Activated CD4-positive, alpha-beta T cell treated with anti-CD3 and anti-CD28 coated beads for 4 hours (primary cell): ENCODE results near the gene PARD3B.

ENCODE experiments used
- DNase-seq, 2 donors: peaks; one replicate each; pipeline ENCODE4 v3.0.0-alpha.2; 2020

PARD3B gene

GRCh38 chr2:205086662-205087061 lies 541.4 kb downstream of the PARD3B start:
- DNase-seq, result no peak

- DNase-seq, result no peak
These were observed 542.6 kb downstream of the PARD3B start for GRCh38 chr2:205087862-205088261.

GRCh38 chr2:205089958-205090357 lies 544.7 kb downstream of the PARD3B start:
- no peak for DNase-seq

DNA sequence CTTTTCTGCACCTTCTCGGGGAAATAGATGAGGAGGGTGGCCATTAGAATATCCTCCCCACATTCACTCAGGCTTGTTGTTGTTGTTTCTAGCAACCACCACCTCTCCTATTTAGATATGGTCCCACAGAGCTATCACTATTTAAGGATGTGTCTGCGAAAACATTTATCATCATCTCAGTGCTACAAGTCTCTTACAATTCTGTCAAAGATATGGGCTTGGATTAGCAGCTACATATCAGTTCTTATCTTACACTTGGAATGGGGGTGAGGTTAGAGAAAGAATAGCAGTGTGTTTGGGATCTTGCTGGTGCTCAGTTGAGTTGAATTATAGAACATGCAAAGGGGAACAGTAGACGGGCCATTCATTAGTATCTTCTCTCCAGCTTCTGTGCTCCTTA lies 546.1 kb downstream of the PARD3B start:
- DNase-seq, result no peak

GRCh38 chr2:205094031-205094430 lies 548.8 kb downstream of the PARD3B start:
- DNase-seq, result no peak

DNA sequence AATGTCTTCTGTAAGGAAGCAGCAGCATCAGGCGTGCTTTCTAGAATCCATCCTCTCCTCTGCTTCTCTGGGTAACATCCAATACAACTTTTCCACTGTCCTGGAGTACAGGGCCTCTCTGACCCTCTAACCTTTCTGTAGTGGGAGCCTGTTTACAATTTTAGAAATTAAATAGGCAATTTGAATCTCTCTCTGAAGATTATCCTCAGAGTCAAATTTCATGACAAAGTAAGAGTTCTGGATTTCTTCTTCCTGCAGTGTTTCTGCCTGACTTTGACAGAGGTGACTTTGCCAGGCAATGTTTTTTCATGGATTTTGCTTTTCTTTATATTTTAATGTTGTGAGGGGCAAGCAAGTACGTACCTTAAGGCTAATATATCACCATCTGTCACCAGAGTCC lies 558.4 kb downstream of the PARD3B start:
- DNase-seq, result no peak

DNA sequence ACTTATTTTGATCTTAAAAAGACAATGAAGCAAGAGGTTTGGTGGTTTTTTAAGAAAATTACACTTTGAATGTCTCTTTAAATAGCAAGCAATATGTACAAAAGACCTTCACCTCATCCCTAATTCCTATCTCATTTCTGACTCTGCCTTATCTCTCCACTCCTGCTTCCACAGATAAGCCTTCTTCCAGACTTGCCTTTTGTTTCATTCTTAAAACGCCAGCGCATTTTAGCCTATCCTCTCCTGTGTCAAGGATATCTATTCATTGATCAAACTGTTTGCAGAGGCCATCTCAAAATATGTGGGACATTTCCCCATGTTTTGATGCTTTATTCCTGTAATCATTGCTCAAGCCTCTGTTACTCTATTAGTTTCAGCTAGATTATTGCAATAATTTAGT lies 562.5 kb downstream of the PARD3B start:
- DNase-seq, result no peak

DNA sequence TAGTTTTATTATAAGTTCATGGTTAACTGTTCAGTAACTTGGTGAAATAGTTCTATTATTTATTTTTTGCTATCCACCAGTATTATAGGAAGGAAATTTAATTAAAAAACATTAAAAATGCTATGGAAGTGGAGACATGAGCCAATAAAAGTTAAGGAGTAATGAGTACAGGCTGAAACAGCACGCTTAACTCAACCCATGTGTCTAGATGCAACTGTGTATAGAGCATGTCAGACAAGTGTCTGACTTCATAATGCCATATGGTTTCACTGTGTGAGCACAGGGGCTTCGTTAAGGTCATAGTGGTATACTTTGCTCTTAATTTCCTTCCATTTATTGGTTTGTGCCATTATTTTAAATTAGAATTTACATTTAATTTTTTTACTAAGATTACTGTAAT lies 570.2 kb downstream of the PARD3B start:
- DNase-seq, result no peak

DNA sequence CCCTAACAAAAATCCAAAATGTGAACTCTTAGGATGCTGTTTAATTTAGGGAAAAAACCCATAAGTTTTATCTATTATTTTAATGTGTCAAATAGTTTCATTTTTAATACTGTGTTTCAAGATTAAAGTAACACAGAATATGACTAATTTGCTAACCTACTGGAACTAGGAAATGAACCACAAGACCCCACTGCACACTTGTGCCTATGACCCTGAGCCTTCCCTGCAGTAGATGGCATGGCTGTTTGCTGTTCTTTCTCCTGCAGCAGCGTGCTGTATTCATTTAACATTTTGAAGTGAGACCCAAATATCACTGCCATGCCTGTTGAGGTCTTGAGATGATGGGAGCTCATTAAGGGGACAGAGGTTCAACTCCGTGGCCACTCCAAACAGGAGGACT lies 571.9 kb downstream of the PARD3B start:
- no peak for DNase-seq

GRCh38 chr2:205119136-205119535 lies 573.9 kb downstream of the PARD3B start:
- no peak for DNase-seq

DNA sequence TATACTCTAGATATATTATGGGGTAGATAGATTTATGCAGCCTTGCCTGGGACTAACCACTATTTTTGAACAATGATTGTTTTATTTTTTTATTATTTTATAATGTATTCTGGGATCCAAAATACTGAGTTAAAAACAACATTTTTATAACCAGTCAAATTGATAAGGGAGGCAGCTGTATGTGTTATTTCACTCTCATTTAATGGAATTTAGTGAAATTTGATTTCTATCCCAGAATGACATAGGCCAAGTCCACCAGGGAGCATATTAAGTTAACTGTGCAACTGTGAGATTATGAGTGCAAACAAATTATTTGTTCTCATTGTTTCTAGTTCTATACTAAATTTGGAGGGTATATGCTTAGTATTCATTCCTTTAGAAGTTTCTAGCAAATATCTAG lies 583.5 kb downstream of the PARD3B start:
- DNase-seq, result no peak

GRCh38 chr2:205129531-205129930 lies 584.3 kb downstream of the PARD3B start:
- DNase-seq, result no peak

DNA sequence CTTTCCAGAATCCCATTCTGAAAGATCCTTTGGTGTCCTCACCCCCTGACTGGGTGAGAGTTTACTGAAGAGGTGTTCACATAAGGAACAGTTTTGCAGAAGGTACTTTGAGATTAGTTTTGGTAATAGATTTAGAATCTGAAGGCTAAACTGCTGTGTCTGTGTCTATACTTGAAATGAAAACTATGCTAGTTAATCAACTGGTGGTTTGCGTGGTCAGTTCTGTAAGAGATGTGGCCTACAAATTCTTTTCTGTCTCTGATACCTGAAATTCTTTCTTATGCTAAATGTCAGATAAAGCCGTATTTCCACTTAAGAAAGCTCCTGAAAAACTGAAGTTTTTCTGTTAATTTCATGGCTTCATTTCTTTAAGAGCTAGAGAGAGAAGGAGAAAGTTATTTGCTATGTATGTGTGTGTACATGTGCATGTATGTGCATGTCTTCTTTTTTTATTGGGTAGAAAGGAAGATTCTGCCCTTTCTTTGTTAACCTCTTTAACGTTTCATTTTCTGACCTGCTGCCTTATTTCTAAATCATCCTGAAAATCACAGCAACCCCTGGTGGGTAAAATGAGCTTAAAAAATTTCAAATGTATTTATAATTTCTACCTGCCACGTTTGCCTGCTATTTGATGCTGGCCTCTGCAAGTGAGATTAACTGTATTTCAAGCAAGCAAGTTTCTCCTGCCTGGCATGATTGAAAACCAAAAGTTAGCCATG lies 585.0 kb downstream of the PARD3B start:
- no peak for DNase-seq

DNA sequence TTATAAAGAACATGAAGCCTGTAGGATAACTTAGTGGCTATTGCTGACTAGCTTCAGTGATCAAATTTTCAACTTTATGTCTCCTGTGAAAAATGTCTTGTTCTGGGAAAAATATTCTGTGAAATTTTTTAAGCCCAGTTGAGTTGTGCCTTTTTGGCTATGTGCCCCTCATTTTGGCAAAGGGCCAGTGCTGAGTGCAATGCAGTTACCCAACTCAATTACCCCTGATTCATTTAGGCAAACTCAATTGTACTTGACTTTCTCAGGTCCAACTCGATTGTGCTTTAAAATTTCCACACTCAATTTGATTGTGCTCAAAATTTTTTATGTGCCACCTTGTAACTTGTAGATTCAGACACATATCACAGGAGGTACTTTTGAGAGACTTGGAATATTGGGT lies 588.3 kb downstream of the PARD3B start:
- no peak for DNase-seq

GRCh38 chr2:205138735-205139134 lies 593.5 kb downstream of the PARD3B start:
- DNase-seq, result no peak

GRCh38 chr2:205139822-205140463 lies 594.7 kb downstream of the PARD3B start:
- no peak for DNase-seq

- DNase-seq, result no peak
These were observed 596.1 kb downstream of the PARD3B start for GRCh38 chr2:205141381-205141780.

GRCh38 chr2:205145888-205146287 lies 600.6 kb downstream of the PARD3B start:
- no peak for DNase-seq

GRCh38 chr2:205148755-205149154 lies 603.5 kb downstream of the PARD3B start:
- DNase-seq, result no peak

DNA sequence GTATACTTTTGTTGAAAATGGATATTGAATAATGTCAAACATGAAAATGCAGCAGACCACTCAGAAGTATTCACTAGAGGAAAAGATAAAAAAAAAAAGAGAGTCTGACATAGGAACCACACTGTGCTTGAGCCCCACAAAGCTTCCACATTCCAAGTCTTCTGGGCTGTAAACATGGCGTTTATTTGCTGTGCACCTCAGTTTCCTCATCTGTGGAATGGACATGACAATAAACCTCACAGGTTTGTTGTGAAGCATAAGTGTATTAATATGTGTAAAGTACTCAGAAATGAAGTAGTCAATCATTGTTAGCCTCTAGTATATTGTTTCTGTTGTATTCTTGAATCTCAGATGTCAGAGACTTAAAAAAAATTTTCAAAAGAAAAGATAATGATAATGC lies 611.2 kb downstream of the PARD3B start:
- DNase-seq, result no peak

GRCh38 chr2:205158404-205158803 lies 613.1 kb downstream of the PARD3B start:
- no peak for DNase-seq

DNA sequence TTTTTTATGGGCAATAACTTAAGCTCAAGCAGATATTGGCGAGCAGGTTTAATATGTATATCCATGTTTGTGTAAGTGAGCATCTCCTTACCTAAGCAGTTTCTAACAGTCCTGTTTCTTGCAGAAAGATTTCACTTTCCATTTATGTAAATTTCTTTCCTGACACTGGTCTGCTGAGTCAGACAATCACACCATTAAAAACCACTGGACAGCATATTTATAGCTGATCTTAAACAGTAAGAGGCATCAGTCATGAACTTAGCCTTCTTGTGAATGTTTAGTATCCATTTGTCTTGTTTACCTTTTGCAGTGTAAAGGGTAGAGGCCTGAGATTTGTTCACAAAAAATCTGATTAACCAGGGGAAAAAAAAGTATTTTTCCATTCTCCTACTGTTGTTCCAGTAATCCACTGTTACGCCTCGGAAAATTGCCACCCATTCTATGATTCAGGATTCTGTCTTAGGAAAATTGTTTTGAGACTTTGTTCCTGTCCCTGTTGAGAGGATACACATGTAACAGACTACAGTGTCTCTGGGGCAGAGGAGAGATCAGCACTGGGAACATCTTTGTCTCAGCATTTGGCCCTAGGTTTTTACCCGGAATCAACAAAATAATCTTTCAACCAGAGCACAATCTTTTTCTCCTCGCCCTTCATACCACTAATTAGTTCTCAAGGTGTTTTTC lies 616.0 kb downstream of the PARD3B start:
- no peak for DNase-seq

DNA sequence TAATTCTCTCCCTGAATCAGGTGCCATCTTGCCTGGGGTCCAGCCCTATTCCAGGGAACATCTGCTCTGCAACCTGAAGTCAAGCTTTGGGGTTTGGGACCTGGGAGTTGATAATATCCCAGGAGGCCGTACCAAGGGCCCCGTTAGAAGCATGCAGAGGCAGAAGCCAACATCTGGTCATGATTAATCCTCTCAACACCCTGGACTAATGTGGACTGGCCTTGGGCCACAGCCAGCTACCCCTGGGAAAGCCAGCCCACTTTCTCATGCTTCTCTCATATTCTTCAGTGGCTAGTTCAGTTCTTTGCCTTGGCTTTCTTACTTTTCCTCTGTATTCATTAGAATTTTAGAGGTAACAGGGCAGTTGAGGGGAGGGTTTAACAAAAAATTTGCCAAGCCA lies 621.5 kb downstream of the PARD3B start:
- no peak for DNase-seq

DNA sequence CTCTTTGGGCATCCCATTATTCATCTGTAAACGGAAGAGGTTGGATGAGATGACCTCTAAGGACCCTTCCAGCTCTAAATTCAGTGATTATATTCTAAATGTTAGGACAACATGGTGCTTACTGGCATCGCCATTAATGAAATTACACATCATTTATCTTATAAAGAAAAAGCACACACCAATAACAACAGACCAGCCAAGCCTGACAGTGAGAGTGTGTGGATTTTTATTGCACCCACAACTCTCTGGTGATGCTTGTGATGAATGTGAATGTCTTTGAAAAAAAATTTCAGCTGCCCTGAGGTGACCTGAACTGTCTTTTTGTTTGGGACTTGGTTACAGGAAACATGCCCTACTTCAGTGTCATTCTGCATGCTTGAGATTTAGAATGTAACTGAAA lies 623.7 kb downstream of the PARD3B start:
- no peak for DNase-seq
